A549 treated with AZD2906 at 1 μM for 4 hours (cell line): ENCODE results near the gene CYB5B. TPM values are rescaled to one million over a fixed set of nuclear protein-coding genes. Genes with fewer than 3 reads are reported as not detected.

Experiments
- total RNA-seq: library from RNA; stranded (reverse); fragments of 200-300 nt; extraction: Qiagen RNA extraction; gene quantifications from 5 replicates; pipeline ENCODE4 v1.2.3, GENCODE V29; 2022

The CYB5B gene, protein sequence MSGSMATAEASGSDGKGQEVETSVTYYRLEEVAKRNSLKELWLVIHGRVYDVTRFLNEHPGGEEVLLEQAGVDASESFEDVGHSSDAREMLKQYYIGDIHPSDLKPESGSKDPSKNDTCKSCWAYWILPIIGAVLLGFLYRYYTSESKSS
- total RNA-seq = 181 to 220 TPM (median 192 TPM) in 5 replicates

DNA sequence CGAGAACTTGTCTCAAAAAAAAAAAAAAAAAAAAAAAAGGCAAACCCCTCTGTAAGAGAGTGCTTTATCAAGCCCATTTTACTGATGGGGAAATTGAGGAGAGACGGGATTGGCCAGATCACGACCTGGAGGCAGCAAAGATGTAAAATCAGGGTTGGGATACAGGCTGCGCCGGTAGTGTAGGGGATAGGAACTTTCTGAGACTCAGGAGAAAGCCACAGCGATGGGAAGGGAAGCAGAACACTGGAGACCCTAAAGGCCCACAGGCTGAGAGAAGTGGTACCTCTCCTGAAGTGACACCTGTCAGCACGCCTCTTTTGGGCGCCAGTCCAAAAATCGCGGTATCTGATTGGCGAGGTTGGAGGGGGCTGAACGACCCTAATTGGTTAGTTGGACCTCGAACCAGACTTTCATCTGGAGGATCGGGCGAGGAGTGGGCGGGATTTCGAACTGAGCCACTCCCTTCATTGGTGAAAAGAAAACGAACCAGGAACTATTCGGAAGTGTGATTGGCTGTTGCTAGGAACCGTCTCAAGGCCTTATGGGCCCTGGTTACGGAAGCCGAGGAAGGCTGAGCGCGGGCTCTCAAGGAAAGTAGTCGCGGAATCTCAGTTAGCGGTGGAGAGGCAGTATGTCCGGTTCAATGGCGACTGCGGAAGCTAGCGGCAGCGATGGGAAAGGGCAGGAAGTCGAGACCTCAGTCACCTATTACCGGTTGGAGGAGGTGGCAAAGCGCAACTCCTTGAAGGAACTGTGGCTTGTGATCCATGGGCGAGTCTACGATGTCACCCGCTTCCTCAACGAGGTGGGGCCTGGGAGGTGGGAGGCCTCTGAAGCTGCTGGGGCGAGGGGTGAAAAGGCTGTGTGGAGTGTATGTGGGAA lies at the start of gene CYB5B:
CYB5B (plus strand) TSS at position 567 of the 882 bp plus-strand sequence; CDS start at position 632, 65 bp downstream.

Other genes with a start within 250 kb of the CYB5B start
- gene SNTB2, start 237.5 kb upstream of the CYB5B start, total RNA-seq = 5.6 to 8.3 TPM (median 6.4 TPM) in 5 replicates
- 30.8 to 32.5 TPM (median 31.7 TPM) in 5 replicates for gene VPS4A, start 113.3 kb upstream of the CYB5B start, total RNA-seq
- 21.4 to 45.1 TPM (median 41.4 TPM) in 5 replicates for gene PDF, start 94.0 kb upstream of the CYB5B start, total RNA-seq
- 20.9 to 29.0 TPM (median 26.7 TPM) in 5 replicates for gene COG8, start 85.1 kb upstream of the CYB5B start, total RNA-seq
- 49.1 to 68.5 TPM (median 50.5 TPM) in 5 replicates for gene NIP7, start 84.8 kb upstream of the CYB5B start, total RNA-seq
- 0.07 TPM in 1 of 5 replicates, not detected in the others for gene TMED6, start 72.8 kb upstream of the CYB5B start, total RNA-seq
- 20.9 to 27.1 TPM (median 21.7 TPM) in 5 replicates for gene TERF2, start 38.6 kb upstream of the CYB5B start, total RNA-seq
- gene NFAT5, start 141.3 kb downstream of the CYB5B start, total RNA-seq = 3.1 to 5.7 TPM (median 5.1 TPM) in 5 replicates